ENCODE data around the gene VPS52.

VPS52 gene

GRCh38 chr6:33271468-33272274, at the start of gene VPS52, which contains the start of gene RPS18:
Gene VPS52 (minus strand): TSS chr6:33271876. CDS start chr6:33271675, 201 bp downstream.
Gene RPS18 (plus strand): TSS chr6:33272075. CDS start chr6:33272120, 45 bp downstream.
- DNase-seq = peak; percentile 96

- DNase-seq = no peak
These were observed 49.6 kb upstream of the VPS52 start for GRCh38 chr6:33321227-33321626.

- no peak for DNase-seq
These were observed 48.9 kb upstream of the VPS52 start for GRCh38 chr6:33320315-33321181.

- DNase-seq = no peak
These were observed 48.3 kb upstream of the VPS52 start for GRCh38 chr6:33319939-33320314.

GRCh38 chr6:33318426-33319073, 46.9 kb upstream of the VPS52 start:
- DNase-seq = no peak

GRCh38 chr6:33317669-33318425, 46.2 kb upstream of the VPS52 start, which contains the start of gene ZBTB22:
Gene ZBTB22 (minus strand): TSS chr6:33317744. CDS start chr6:33316916, 828 bp downstream.
- peak; percentile 96 to 97 for DNase-seq

GRCh38 chr6:33317419-33317668, 45.7 kb upstream of the VPS52 start:
- no peak for DNase-seq

GRCh38 chr6:33316603-33317418, 45.1 kb upstream of the VPS52 start:
- no peak for DNase-seq

- DNase-seq = no peak
These were observed 44.3 kb upstream of the VPS52 start for GRCh38 chr6:33315793-33316602.

GRCh38 chr6:33314943-33315792, 43.5 kb upstream of the VPS52 start:
- DNase-seq = peak in 1 of 2 donors; percentile 54

- peak; percentile 89 to 91 for DNase-seq
These were observed 42.9 kb upstream of the VPS52 start for GRCh38 chr6:33314515-33314942.

GRCh38 chr6:33313709-33314514, 42.2 kb upstream of the VPS52 start, which contains the start of gene TAPBP:
Gene TAPBP (minus strand): TSS chr6:33314078. CDS start chr6:33314041, 37 bp downstream.
- DNase-seq = peak; percentile 94

- peak in 1 of 2 donors; percentile 63 for DNase-seq
These were observed 41.5 kb upstream of the VPS52 start for GRCh38 chr6:33313105-33313708.

GRCh38 chr6:33312361-33313104, 40.9 kb upstream of the VPS52 start:
- peak; percentile 93 for DNase-seq

GRCh38 chr6:33306356-33306755, 34.7 kb upstream of the VPS52 start:
- DNase-seq = no peak

GRCh38 chr6:33305052-33305451, 33.4 kb upstream of the VPS52 start:
- no peak for DNase-seq

- no peak for DNase-seq
These were observed 32.5 kb upstream of the VPS52 start for GRCh38 chr6:33304216-33304615.

- DNase-seq = no peak
These were observed 30.2 kb upstream of the VPS52 start for GRCh38 chr6:33301877-33302276.

Data from CD4-positive, alpha-beta T cell treated with Interleukin-1 beta for 1 hour (primary cell).